Body of pancreas (tissue), 4 donors: ENCODE measurements around the gene RELN.

Source experiments
- POLR2A ChIP-seq, 3 donors: fragments of 450-650 bp; IDR thresholded peaks; one replicate each; pipeline ENCODE4 v1.6.1; 2016; ENCODE audit warnings: antibody characterized with exemption in 3 of 3, mild to moderate bottlenecking in 2 of 3
- TF ChIP-seq, protein P1 (sequence below), 7 experiments: fragments of 450-650 bp in 4 of 7; fragments of 200-600 bp in 3 of 7; sonication (generic) in 3 of 7; IDR thresholded peaks; one replicate each; pipeline ENCODE4 v1.5.1; 2016 to 2019; ENCODE audit warnings: antibody characterized with exemption in 7 of 7

DNA sequence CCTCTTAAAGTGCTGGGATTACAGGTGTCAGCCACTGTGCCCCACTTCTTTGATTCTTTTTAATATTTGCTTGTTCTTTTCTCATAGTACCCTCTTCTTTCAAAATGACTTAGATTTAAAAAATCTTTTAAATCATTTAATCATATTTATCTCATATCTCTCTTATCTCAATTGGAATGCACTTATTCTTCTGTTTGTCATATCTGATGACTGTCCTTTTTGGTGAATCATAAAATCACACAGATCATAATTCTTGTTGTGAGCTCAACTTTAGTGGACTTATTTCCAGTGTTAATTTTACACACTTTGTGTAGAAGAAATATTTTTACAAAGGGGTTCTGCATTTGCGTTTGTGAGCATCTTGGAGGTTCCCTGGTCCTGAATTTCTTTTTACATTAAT, 323.1 kb downstream of the RELN start:
- TF ChIP-seq, protein P1, sequence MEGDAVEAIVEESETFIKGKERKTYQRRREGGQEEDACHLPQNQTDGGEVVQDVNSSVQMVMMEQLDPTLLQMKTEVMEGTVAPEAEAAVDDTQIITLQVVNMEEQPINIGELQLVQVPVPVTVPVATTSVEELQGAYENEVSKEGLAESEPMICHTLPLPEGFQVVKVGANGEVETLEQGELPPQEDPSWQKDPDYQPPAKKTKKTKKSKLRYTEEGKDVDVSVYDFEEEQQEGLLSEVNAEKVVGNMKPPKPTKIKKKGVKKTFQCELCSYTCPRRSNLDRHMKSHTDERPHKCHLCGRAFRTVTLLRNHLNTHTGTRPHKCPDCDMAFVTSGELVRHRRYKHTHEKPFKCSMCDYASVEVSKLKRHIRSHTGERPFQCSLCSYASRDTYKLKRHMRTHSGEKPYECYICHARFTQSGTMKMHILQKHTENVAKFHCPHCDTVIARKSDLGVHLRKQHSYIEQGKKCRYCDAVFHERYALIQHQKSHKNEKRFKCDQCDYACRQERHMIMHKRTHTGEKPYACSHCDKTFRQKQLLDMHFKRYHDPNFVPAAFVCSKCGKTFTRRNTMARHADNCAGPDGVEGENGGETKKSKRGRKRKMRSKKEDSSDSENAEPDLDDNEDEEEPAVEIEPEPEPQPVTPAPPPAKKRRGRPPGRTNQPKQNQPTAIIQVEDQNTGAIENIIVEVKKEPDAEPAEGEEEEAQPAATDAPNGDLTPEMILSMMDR (IDR thresholded peaks at IDR 0.05): no peak
- TF ChIP-seq POLR2A (IDR thresholded peaks at IDR 0.05): no peak
